GM19395 (cell line): ENCODE results near the gene CHRNA9.
"Not testable (repeated sequence)": the region's sequence is repeated elsewhere in the genome, so short reads cannot be mapped to it uniquely, and the experiment has no call there.

Experiments used
- ATAC-seq: cut with Tn5 transposase; IDR thresholded peaks from one replicate; pipeline ENCODE4 v1.9.1; 2021; ENCODE audit warnings: mild to moderate bottlenecking, moderate library complexity; ENCODE audit not compliant: unreplicated experiment

Gene CHRNA9

DNA sequence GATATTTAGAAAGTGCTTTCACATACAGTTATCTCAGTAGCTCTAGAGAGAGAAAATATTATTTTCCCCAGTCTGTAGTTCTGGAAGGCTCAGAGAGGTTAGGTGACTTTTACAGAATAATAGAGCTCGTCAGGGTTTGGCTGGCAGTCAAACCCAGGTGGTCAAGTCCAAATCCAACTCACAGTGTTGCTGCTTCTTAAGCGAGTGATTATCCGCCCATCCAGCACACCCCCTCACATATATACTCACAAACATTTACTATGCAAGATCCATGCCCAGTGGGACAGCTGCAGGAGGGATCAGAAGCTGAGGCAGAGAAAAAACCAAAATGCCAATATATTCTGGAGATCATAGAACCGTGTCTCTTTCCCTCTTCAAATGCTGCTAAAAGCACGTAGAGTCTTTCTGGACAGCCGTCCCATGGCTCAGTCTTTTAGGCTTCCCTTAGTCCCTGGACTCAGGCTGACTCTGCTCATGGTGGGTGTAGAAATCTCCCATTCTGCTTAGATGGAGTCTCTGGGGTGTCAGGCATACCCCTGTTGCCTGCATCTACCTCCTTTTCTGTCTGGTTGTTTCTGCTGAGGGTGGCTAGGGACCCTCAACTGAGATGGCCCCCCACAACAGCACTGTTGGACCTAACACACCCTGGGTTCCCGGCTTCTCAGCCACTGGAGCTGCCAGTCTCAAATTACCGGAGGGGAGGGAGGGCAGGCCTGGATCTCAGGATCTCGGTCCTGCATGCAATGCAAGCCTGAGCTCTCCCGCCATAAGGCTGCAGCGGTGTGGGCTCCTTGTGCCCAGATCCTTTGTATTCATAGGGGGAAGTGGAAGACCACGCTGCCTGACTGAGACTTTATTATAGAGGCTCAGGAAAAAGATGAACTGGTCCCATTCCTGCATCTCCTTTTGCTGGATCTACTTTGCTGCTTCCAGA lies at the start of gene CHRNA9:
TSS of gene CHRNA9 (plus strand) at position 743 of the 934 bp plus-strand sequence. CDS start at position 878, 135 bp downstream.
- no peak for ATAC-seq

DNA sequence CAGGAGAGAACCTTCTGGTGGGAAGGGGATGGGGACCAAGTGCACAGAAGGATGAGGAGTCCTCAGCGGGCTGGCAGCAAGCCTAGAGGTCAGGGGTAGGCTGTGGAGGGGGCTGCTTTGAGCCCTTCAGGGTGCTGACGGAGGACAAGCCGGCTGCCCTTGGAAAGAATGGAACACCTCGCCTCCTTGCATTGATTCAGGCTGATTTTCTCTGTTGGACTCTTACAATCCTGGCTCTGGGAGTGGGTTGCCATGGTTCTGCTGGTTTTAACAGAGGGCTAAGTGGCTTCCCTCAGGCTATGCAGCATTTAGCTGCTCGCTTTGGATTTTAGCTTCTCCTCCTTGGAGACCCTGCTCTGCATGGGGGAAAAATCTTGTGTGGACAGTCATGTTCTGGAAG lies 49.4 kb upstream of the CHRNA9 start:
- ATAC-seq: no peak

DNA sequence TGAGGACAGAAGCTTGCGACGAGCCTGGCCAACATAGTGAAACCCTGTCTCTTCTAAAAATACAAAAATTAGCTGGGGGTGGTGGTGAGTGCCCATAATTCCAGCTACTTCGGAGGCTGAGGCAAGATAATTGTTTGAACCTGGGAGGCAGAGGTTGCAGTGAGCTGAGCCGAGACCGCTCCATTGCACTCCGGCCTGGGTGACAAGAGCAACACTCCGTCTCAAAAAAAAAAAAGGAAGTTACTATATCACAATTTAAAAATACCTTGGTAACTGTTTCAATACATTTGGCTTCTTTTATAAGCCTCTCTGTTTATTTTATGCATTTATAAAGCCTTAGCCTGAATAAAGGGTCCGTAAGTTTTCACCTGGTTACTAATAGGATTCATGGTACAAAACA lies 46.6 kb upstream of the CHRNA9 start:
- ATAC-seq: no peak

- ATAC-seq: peak; percentile 57
These were observed 45.6 kb upstream of the CHRNA9 start for GRCh38 chr4:40289366-40290188.

DNA sequence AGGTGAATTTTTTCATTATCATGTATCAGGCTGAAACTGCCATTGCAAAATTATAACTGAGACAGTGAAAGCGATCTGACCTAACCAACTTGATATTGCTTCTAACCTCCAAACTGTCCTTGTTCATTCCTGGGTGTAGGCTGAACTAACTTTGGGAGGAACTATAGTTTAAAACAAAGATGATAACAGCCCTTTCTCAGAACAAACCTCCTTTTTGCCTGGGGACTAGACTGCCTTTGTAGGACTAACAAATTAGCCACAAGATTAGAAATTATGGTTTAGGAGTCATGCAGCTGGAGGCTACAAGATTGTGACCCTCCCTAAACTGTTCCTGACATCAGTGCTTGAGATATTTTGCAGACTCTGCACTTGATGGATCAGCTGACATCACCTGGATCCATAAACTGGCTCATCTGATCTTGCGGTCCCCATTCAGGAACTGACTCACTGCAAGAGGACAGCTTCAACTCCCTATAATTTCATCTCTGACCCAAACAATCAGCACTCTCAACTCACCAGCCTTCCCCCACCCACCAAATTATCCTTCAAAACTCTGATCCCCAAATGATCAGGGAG lies 44.4 kb upstream of the CHRNA9 start:
- ATAC-seq: not testable (repeated sequence)

DNA sequence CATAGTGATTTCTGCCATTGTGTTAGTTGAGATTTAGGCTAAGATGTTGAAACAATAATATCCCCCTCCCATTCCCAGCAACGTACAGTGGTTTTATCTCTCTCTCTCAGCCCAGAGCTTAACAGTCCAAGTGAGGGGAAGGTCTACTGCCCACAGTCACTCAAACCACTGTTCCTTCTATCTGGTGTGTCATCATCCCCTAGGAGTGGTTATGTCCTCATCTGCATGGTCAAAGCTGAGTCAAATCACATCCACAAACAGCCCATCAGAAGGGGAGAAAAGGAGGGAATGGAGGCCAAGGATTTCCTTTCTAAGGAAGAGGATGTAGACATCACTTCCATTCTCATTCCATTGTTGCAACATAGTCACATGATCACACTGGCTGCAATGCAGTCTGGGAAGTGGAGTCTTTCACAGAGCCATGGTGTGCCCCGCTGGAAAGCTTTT lies 42.8 kb upstream of the CHRNA9 start:
- ATAC-seq: no peak

GRCh38 chr4:40294339-40294738 lies 40.8 kb upstream of the CHRNA9 start:
- no peak for ATAC-seq

GRCh38 chr4:40295030-40295429 lies 40.1 kb upstream of the CHRNA9 start:
- ATAC-seq: not testable (repeated sequence)

GRCh38 chr4:40295572-40295971 lies 39.6 kb upstream of the CHRNA9 start:
- ATAC-seq: no peak

- ATAC-seq: no peak
These were observed 36.0 kb upstream of the CHRNA9 start for GRCh38 chr4:40299126-40299525.

- ATAC-seq: no peak
These were observed 35.3 kb upstream of the CHRNA9 start for GRCh38 chr4:40299811-40300292.

DNA sequence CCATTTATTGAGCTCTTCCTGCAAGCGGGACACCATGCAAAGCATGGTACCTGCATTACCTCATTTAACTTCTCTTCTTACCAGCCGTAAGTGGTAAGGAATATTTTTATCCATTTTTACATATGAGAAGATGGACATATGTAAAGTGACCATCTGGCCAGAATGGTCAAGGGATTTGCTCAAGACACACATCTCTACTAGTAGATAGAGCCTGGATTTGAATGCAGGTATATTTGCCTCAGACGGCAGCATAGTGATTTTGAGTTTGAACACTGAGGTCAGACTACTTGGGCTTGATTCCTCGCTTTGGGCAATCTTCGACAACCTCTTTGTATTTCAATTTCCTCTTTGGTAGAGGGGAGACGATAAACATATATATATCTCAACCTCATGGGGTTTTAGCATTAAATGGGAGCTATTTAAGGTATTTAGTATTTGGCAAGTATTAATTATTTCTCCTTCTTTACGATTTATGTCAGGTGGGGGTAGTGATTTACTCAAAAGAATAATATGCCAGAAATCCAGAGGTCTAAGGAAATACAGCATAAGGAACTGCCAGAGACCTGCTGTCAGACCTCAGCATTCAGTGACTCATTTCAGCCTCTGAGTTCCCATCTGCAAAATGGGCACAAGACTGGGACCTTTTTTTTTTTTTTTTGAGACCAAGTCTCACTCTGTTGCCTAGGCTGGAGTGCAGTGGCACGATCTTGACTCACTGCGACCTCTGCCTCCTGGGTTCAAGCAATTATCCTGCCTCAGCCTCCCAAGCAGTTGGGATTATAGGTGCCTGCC lies 34.6 kb upstream of the CHRNA9 start:
- no peak for ATAC-seq

DNA sequence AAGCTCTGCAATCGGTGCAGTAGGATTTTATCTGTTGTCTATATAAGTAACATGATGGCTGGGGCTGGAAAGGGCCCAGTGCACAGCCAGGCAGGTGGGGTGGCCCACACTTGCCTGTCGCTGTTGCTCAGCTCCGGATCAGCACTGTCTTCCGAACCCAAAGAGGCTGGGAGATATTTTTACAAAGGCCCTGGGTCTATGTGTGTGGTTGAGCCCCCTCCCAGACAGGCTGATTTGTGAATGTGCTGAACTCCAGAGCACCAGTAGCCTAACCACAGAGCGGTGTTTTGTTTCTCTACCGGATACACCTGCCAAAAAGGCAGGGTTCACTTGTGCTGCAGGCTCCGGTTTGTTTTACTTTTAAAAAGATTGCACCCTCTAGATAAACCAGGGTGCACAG lies 33.5 kb upstream of the CHRNA9 start:
- ATAC-seq: peak; percentile 82

GRCh38 chr4:40303751-40304150 lies 31.4 kb upstream of the CHRNA9 start:
- no peak for ATAC-seq

GRCh38 chr4:40305328-40306170 lies 29.6 kb upstream of the CHRNA9 start:
- peak; percentile 32 for ATAC-seq

GRCh38 chr4:40306226-40306625 lies 28.9 kb upstream of the CHRNA9 start:
- no peak for ATAC-seq

DNA sequence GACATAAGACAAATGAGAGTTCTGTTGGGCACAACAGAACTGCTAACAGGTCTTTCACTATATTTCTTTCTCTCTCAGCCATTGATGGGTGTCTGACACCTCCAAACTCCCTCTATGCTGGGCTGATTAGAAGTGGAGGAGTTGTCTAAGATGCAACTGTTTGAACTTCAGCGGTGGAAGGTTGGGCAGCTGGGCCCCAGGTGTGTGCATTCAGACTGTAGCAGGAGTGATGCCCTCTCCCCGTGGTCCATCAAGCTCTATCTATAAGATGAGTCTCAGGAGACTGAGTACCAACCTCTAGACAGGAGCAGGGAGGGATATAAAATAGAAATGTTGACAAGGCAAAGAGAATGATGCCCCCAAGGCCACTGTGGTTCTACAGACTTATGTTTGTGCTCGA lies 28.2 kb upstream of the CHRNA9 start:
- ATAC-seq: no peak

DNA sequence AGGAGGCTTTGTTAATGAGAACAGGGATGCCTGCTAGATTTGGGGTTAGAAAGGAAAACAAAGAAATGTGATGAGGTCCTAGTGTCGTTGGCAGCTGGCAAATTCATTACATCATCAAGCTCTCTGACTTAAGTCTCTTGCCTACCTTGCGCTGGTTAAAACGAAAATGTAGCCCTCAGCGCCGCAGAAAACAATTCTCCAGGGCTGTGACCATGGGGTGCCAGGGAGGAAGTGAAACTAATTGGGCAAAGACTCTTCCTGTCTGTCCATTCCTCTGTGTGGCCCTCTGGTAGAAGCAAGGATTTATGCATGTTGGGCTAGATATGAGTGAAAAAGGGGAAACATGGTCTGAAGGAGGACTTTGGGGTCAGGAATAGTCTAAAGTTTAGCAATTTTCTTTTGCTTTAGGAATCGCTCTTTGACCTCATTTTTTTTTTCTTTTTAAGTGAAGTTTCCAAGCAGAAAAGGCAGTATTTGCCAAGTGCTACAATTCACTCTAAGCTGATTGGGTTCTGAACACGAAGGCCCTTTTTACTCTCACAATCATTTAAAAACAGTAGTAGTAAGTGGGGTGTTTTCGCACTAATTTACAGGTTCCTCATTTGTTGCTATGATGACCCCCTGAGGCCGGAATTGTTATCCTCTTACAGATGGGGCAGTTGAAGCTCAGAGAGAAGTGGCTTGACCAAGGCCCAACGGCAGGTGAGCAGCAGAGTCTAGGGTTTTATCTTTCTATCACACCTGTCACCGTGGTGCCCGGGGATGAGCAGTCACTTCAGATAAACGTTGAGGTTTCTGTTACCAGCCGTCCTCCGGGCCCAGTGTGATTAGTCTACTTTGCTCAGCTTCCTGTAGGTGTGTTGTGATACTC lies 27.3 kb upstream of the CHRNA9 start:
- ATAC-seq: no peak
